ENCODE results near the gene KRI1.

The KRI1 gene

DNA sequence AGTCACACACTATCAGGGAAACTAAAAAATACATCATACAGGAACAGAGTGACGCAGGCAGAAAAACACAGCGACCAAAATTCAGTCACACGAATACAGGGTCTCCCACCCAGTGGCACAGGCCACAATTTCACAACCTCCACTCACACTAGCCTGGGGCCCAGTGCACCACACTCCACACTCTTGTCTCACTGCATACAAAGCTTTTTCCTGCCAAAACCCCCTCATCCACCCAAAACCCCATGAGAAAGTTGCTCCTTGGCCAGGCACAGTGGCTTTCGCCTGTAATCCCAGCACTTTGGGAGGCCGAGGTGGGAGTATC is 49.8 kb downstream of the KRI1 start:
- no peak for DNase-seq (ENCODE audit: low read depth, low spot score)
- no peak overlapping the region for H3K4me3 ChIP-seq (ENCODE audit: low read depth, low read length)
- in situ Hi-C loops (cut with HindIII; ENCODE audit: low sequenced_read_pairs), result no loop called here
- TF ChIP-seq, protein P1, sequence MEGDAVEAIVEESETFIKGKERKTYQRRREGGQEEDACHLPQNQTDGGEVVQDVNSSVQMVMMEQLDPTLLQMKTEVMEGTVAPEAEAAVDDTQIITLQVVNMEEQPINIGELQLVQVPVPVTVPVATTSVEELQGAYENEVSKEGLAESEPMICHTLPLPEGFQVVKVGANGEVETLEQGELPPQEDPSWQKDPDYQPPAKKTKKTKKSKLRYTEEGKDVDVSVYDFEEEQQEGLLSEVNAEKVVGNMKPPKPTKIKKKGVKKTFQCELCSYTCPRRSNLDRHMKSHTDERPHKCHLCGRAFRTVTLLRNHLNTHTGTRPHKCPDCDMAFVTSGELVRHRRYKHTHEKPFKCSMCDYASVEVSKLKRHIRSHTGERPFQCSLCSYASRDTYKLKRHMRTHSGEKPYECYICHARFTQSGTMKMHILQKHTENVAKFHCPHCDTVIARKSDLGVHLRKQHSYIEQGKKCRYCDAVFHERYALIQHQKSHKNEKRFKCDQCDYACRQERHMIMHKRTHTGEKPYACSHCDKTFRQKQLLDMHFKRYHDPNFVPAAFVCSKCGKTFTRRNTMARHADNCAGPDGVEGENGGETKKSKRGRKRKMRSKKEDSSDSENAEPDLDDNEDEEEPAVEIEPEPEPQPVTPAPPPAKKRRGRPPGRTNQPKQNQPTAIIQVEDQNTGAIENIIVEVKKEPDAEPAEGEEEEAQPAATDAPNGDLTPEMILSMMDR (IDR thresholded peaks at IDR 0.05; ENCODE audit: low read depth, low read length), result no peak

DNA sequence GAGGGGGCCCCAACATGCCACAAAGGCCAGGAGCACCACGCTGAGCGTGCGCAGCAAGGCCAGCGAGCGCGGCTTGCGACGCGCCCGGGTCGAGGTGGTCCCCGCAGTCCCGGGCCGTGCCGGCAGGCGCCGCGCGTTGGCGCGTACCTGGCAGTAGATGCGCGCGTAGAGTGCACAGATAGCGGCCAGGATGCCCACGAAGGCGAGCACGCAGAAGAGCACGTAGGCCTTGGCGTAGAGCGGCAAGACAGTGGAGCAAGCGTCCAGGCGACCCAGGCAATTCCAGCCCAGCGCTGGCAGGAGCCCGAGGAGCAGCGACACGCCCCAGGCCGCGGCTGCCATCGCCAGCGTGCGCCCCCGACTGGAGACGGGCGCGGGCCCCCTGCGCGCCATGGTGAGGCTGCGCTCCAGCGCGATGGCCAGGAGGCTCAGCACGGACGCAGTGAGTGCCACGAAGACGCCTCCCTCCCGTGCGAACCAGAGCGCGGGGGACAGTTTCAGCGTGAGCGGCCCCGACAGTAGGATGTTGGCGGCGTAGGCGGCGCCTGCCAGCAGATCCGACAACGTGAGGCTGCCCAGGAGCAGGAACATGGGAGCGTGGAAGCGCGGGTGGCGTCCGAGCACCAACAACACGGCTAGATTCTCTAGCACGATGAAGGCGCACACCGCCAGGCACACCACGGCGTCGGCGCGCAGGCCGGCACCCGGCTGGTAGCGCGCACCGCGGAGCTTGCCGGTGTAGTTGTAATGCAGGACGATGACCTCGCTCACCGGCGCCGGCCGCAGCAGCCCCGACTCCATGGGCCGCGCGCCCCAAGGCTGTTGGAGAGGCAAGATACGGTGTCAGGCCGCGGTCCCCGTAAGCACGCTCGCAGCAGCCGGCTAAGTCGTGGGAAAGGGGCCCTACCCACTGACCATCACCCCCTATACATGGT is 51.3 kb downstream of the KRI1 start:
- no peak for DNase-seq (ENCODE audit: low read depth, low spot score)
- TF ChIP-seq, protein P1 (IDR thresholded peaks at IDR 0.05; ENCODE audit: low read depth, low read length), result no peak
- in situ Hi-C loops (cut with HindIII; ENCODE audit: low sequenced_read_pairs), result no loop called here
- no peak overlapping the region for H3K4me3 ChIP-seq (ENCODE audit: low read depth, low read length)

DNA sequence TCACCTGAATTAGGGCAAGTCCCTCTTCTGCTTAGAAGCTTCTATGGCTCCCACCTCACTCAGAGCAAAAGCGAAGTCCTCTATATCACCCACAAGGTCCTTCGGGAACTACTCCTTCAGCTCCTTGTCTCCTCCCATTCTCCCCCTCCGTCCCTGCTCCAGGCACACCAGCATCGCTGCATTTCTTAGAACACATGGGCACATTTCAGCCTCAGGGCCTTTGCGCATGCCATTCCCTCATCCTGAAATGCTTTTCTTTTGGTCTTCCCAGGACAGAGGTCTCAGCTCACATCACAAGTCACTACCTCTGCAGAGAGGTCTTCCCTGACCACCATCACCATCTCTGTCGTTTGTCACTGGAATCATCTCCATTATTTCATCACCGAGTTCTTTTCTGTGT is 52.6 kb downstream of the KRI1 start:
- in situ Hi-C loops (cut with HindIII; ENCODE audit: low sequenced_read_pairs), result no loop called here

DNA sequence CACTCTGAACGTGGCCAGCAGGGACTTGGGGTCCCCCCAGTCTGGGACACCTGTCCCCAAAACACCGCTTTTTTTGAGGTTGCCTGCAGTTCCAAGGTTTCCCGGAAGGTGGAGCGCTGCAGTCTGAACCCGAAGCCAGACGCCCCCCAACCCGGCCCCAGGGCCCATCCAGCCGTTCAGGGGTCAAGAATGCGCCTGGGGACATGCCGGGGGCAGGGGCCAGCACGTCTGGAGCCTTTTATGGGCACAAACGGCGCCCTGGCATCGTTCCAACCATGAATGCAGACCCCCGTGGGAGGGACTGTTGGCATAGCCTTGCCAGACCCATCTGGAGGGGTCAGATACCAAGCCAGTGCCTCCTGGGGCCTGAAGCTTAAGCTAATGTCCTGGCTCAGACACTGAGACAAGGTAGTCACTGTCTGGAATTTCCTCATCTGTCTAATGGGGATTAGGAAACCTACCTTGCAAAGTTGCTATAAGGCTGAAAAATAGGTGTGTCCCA is 55.5 kb downstream of the KRI1 start:
- TF ChIP-seq, protein P1 (IDR thresholded peaks at IDR 0.05; ENCODE audit: low read depth, low read length), result peak; percentile 78
- in situ Hi-C loops (cut with HindIII; ENCODE audit: low sequenced_read_pairs), result no loop called here
- H3K4me3 ChIP-seq (ENCODE audit: low read depth, low read length), result no peak overlapping the region
- no peak for DNase-seq (ENCODE audit: low read depth, low spot score)

More for the DNA sequence above, 52.6 kb downstream of the KRI1 start:
- H3K4me3 ChIP-seq (ENCODE audit: low read depth, low read length), result no peak overlapping the region
- no peak for DNase-seq (ENCODE audit: low read depth, low spot score)
- TF ChIP-seq, protein P1 (IDR thresholded peaks at IDR 0.05; ENCODE audit: low read depth, low read length), result no peak

DNA sequence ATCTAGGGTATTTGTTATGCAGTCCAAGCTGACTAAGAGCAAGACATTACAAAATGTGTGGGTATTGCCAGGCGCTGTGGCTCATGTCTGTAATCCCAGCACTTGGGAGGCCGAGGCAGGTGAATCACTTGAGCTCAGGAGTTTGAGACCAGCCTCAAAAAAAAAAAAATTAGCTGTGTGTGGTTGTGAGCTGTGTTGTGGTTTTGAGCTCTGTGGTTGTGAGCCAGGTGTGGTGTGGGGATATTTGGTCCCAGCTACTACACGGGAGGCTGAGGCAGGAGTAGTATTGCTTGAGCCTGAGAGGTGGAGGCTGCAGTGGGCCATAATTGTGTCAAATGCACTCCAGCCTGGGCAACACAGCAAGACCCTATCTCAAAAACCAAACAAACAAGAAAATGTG is 57.1 kb downstream of the KRI1 start:
- in situ Hi-C loops (cut with HindIII; ENCODE audit: low sequenced_read_pairs), result no loop called here
- H3K4me3 ChIP-seq (ENCODE audit: low read depth, low read length), result no peak overlapping the region
- peak; percentile 19 for DNase-seq (ENCODE audit: low read depth, low spot score)
- TF ChIP-seq, protein P1 (IDR thresholded peaks at IDR 0.05; ENCODE audit: low read depth, low read length), result no peak

DNA sequence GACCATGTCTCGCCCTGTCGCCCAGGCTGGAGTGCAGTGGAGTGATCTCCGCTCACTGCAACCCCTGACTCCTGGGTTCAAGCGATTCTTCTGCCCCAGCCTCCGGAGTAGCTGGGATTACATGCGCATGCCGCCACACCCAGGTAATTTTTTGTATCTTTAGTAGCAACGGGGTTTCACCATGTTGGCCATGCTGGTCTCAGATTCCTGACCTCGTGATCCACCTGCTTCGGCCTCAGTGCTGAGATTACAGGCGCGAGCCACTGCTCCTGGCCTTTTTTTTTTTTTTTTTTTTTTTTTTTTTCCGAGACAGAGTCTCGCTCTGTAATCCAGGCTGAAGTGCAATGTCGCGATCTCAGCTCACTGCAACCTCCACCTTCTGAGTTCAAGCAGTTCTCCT is 57.8 kb downstream of the KRI1 start:
- in situ Hi-C loops (cut with HindIII; ENCODE audit: low sequenced_read_pairs), result no loop called here

More for the DNA sequence above, 57.8 kb downstream of the KRI1 start:
- no peak for DNase-seq (ENCODE audit: low read depth, low spot score)
- no peak overlapping the region for H3K4me3 ChIP-seq (ENCODE audit: low read depth, low read length)
- TF ChIP-seq, protein P1 (IDR thresholded peaks at IDR 0.05; ENCODE audit: low read depth, low read length), result no peak
